HAP-1 (cell line): Measurements from ENCODE around the gene YKT6.
"Not testable (repeated sequence)": the region's sequence is repeated elsewhere in the genome, so short reads cannot be mapped to it uniquely, and the experiment has no call there.

ENCODE experiments used
- DNase-seq, 2 experiments: peaks; one replicate each; pipeline ENCODE4 v3.0.0-alpha.2; 2016 to 2020; ENCODE audit warnings: low spot score in 2 of 2
- H3K27me3 ChIP-seq: fragments of 250-450 bp; sonication (Bioruptor Pico); 2 replicates; pipeline ENCODE4 v1.5.1; 2020; ENCODE audit warnings: low read depth, mild to moderate bottlenecking, moderate library complexity
- H3K36me3 ChIP-seq: fragments of 250-450 bp; sonication (Bioruptor Pico); replicated peaks from 2 replicates; pipeline ENCODE4 v1.5.1; 2020; ENCODE audit warnings: mild to moderate bottlenecking
- H3K4me1 ChIP-seq: fragments of 250-450 bp; sonication (Bioruptor Pico); 2 replicates; pipeline ENCODE4 v1.5.1; 2020; ENCODE audit warnings: mild to moderate bottlenecking
- H3K4me3 ChIP-seq: fragments of 250-450 bp; sonication (Bioruptor Pico); 2 replicates; pipeline ENCODE4 v1.5.1; 2020; ENCODE audit warnings: mild to moderate bottlenecking, moderate library complexity
- H3K9me3 ChIP-seq: fragments of 250-450 bp; sonication (Bioruptor Pico); 2 replicates; pipeline ENCODE4 v1.5.1; 2020; ENCODE audit warnings: mild to moderate bottlenecking, moderate library complexity
- in situ Hi-C: fragments of 300-500 bp; cut with MboI; formaldehyde crosslinking; loops from 3 replicates; pipeline ENCODE4 v1.14.3; 2020; ENCODE audit warnings: low sequenced_read_pairs, inconsistent platforms, mixed read lengths

Gene YKT6

DNA sequence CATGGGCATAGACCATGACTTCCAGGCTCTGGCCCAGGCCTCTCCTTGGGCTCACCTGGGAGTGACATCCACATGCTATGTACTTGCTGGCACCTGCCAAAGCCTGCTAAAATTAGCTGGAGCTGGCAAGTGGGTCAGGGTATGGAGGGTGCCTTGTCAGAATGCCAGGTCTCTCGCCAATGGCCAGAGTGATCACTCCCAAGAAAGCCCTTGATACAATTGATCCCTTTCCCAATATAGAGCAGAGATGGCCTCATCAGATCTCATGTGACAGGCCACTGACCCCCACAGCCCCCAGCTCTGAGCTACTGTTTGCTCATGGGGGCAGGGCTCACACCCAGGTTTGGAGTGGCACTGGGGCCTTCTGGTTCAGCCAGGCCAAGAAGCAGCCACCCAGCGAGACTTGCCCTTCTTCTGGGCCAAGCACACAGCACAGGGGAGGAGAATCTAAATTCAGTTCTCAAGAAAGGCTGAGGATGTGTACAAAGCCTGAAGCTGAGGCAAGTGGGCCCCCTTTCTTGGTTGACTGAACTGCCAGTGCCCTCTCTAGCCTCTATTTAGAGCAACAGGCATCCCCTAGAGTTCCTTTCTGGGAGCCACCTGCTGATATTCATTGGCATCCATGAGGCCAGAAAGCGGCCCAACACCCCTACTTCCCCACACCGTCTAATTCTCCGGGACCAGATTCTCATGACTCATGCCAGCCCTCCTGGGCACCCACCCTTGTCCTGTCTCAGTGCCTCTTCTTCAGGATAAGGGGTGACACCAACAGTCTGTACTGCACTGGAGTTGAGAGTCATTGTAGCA lies 40.8 kb upstream of the YKT6 start:
- in situ Hi-C loops, result no loop called here

DNA sequence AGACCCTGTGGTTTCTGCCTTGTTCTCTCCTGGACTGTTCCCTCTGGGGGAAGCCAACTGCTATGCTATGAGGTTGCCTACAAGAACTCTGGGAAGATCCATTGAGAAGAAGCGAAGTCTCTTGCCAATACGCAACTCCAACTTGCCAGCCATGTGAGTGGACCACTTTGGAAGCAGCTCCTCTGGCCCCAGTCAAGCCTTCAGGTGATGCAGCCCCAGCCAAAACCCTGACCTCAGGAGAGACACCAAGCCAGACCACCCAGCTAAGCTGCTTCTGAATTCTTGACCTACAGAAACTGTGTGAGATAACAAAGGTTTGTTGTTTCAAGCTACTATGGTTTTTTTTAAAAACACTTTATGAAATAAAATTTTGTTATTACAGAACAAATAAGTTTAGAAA lies 39.4 kb upstream of the YKT6 start:
- Histone ChIP-seq H3K9me3 (no peaks in the 10 kb centered on the region), H3K4me1 (no peaks in the 10 kb centered on the region), H3K4me3 (no peak overlapping the region), H3K36me3 (no peaks in the 10 kb centered on the region), H3K27me3 (0 out of 2 replicates have a peak, but pooled peaks cover 4% of the 10 kb centered on the region)
- DNase-seq, result no peak
- in situ Hi-C loops, result no loop called here

More for the DNA sequence above, 40.8 kb upstream of the YKT6 start:
- no peaks in the 10 kb centered on the region for H3K36me3 ChIP-seq
- H3K27me3 ChIP-seq, result 0 out of 2 replicates have a peak, but pooled peaks cover 4% of the 10 kb centered on the region
- no peak overlapping the region for H3K4me3 ChIP-seq
- DNase-seq, result no peak
- no peaks in the 10 kb centered on the region for H3K9me3 ChIP-seq
- no peaks in the 10 kb centered on the region for H3K4me1 ChIP-seq

DNA sequence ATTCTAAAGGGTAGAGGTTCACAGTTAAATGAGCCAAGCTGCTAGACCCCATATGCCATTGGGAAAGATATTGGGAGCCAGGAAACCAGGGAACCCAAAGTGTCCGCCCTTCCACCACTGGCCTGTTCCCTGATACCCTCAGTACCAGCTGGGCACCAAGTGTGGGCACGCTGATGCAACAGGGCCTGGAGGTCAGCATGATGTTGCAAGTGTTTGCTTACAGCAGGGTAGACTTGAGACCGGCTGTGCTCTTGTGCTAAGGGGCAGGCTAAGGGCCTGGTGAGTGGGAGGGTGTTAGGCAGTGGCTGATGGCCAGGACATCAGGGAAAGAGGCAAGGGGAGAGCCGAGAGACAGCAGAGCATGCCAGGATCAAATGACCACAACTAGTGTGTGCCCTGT lies 38.6 kb upstream of the YKT6 start:
- in situ Hi-C loops, result no loop called here
- DNase-seq, result no peak
- 0 out of 2 replicates have a peak, but pooled peaks cover 7% of the 10 kb centered on the region for H3K27me3 ChIP-seq
- no peaks in the 10 kb centered on the region for H3K36me3 ChIP-seq
- H3K9me3 ChIP-seq, result no peaks in the 10 kb centered on the region
- H3K4me1 ChIP-seq, result no peaks in the 10 kb centered on the region
- no peak overlapping the region for H3K4me3 ChIP-seq

DNA sequence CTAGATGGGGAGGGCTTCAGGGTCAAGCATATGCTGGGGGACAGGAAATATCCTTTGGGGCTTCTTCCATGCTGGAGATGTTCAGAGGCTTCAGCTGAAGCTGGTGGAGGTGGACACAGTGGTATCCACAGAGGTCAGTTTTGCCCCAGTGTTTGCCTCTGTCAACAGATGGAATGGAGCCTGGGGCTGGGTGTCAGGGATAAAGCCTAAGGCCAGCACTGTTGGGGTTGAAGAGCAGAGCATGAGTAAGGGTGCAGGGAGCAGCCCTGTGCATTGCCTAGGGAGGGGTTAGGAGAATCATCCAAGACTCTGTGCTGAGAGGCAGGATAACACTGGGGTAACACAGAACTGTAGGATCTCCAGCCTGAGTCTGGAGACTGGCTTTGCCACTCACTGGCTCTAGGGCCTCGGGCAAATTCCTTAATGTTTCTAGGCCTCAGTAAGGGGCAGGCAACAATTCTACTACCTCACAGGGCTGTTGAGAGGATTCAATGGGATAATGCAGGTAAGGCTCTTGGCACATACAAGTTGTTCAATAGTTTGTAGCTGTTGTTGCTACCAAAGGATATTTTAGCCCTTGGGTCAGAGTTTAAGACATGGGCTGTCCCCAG lies 37.9 kb upstream of the YKT6 start:
- in situ Hi-C loops, result no loop called here
- H3K9me3 ChIP-seq, result no peaks in the 10 kb centered on the region
- H3K27me3 ChIP-seq, result 0 out of 2 replicates have a peak, but pooled peaks cover 11% of the 10 kb centered on the region
- H3K36me3 ChIP-seq, result no peaks in the 10 kb centered on the region
- DNase-seq, result no peak
- no peaks in the 10 kb centered on the region for H3K4me1 ChIP-seq
- H3K4me3 ChIP-seq, result no peak overlapping the region

DNA sequence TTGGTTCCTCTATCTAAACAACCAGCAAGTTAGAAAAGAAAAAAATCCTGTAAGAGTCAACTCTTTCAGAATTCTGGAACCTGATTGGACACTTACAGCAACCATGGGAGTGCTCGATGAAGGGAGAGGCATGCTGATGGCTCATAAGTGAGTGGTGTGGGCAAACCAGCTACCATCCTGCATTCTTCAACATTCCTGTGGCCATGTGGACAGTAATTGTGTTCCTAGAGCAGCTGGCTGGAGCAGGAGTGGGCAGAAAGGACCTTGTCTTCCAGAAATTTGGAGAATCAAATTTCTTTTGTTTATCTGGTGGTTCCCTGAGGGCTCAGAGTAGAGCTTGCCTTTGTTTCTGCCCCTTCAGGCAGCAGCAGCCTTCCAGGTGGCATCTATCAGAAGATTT lies 37.2 kb upstream of the YKT6 start:
- no peaks in the 10 kb centered on the region for H3K4me1 ChIP-seq
- no peak for DNase-seq
- in situ Hi-C loops, result no loop called here

DNA sequence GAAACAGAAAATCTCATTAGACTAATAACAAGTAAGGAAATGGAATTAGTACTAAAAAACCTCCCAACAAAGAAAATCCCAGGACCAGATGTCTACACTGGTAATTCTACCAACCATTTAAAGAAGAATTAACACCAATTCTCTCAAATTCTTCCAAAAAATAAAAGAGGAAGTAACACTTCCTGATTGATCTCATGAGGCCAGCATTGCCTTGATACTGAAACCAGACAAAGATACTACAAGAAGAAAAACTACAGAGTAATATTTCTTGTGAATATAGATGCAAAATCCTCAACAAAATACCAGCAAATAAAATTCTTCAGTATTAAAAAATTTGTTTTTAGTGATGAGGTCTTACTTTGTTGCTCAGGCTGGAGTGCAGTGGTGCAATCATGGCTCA lies 32.9 kb upstream of the YKT6 start:
- H3K4me1 ChIP-seq, result no peaks in the 10 kb centered on the region
- H3K36me3 ChIP-seq, result no peaks in the 10 kb centered on the region
- no peak for DNase-seq
- H3K4me3 ChIP-seq, result no peak overlapping the region
- peaks cover 19% of the 10 kb centered on the region; the same call in 1 of the 2 replicates for H3K27me3 ChIP-seq
- in situ Hi-C loops, result no loop called here
- no peaks in the 10 kb centered on the region for H3K9me3 ChIP-seq

More for the DNA sequence above, 37.2 kb upstream of the YKT6 start:
- H3K9me3 ChIP-seq, result no peaks in the 10 kb centered on the region
- H3K27me3 ChIP-seq, result 0 out of 2 replicates have a peak, but pooled peaks cover 14% of the 10 kb centered on the region
- no peaks in the 10 kb centered on the region for H3K36me3 ChIP-seq
- H3K4me3 ChIP-seq, result no peak overlapping the region

DNA sequence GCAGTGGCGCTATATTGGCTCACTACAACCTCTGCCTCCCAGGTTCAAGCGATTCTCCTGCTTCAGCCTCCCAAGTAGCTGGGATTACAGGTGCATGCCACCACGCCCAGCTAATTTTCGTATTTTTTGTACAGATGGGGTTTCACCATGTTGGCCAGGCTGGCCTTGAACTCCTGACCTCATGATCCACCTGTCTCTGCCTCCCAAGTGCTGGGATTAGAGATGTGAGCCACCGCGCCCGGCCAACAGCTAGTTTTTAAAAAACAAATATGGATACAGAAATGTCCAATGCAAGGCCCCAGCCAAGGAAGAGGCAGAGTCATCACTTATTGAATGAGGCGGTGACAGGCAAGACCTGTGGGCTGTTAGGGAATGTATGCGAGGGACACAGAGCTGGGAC lies 28.9 kb upstream of the YKT6 start:
- H3K4me3 ChIP-seq, H3K9me3 ChIP-seq, H3K4me1 ChIP-seq, DNase-seq, in situ Hi-C loops, H3K36me3 ChIP-seq: not testable (repeated sequence)
- peaks cover 17% of the 10 kb centered on the region for H3K27me3 ChIP-seq

DNA sequence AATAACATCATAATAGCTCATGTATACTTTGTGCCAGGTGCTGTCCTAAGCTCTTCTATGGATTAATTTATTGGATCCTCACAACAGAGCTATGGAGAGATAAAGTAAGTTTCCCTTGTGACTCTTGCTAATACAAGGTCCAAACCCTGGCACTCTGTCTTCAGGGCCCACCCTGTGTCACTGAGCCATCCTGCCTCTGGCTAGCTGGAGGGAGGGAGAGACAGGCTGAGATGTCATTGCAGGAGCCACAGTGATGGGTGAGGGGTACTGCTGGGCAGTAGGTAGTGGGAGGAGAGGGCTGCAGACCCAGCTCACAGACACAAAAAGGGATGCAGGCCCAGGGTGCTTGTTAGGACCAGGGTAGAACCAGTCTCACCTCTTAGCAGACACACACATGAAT lies 28.4 kb upstream of the YKT6 start:
- in situ Hi-C loops, result no loop called here
- H3K4me1 ChIP-seq, result no peaks in the 10 kb centered on the region
- no peak for DNase-seq

DNA sequence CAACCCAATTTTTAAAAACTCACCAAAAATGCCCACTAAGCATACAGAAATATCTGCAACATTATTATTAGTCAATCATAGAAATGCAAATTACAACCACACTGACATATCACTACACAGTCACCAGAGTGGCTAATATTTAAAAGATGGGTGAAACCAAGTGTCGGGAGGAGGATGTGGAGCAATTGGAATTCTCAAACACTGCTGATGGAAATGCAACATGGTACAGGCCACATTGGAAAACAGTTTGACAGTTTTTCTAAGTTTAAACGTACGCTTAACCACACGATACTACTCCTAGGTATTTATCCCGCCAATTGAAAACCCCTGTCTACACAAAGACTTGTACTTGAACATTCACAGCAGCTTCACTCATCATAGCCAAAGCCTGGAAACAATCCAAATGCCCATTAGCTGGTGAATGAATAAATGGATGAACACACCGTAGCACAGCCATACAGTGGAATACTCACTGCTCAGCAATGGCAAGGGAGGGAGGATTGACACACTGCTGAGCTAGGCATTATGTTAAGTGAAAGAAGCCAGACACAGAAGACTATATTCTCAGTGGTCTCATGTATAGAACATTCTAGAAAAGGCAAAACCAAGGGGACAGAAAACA lies 27.9 kb upstream of the YKT6 start:
- Histone ChIP-seq H3K27me3 (peaks cover 12% of the 10 kb centered on the region), H3K4me3 (no peak overlapping the region), H3K4me1 (no peaks in the 10 kb centered on the region), H3K36me3 (no peaks in the 10 kb centered on the region), H3K9me3 (no peaks in the 10 kb centered on the region)
- no peak for DNase-seq
- in situ Hi-C loops, result no loop called here

More for the DNA sequence above, 28.4 kb upstream of the YKT6 start:
- Histone ChIP-seq H3K36me3 (no peaks in the 10 kb centered on the region), H3K27me3 (peaks cover 16% of the 10 kb centered on the region), H3K9me3 (no peaks in the 10 kb centered on the region), H3K4me3 (no peak overlapping the region)

DNA sequence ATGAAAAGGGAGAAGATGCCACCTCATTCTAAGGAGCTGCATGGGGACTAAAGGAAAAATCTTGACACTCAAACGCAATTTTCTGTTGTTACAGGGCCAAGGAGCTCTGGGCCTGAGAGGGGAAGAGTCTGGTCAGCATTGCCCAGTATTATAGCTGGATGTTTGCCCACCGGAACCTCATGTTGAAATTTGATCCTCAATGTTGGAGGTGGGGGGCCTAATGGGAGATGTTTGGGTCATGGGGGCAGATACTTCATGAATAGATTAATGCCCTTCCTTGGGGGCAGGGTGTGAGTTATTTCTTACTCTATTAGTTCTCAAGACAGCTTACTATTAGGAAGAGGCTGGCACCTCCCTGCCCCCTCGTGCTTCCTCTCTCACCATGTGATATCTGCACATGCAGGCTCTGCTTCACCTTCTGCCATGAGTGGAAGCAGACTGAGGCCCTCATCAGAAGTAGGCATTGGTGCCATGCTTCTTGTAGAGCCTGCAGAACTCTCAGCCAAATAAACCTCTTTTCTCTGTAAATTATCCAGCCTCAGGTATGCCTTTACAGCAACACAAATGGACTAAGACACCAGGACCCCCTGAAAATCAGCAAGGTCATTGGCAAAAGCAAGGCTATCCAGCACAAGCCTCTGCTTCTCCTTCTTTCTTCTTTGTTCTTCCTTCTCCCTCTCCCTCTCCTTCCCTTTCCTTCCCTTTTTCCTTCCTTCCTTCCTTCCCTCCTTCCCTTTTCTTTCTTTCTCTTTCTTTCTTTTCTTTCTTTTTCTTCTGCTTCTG lies 26.7 kb upstream of the YKT6 start:
- no peaks in the 10 kb centered on the region for H3K9me3 ChIP-seq
- in situ Hi-C loops, result no loop called here
- H3K27me3 ChIP-seq, result peaks cover 9% of the 10 kb centered on the region
- no peaks in the 10 kb centered on the region for H3K36me3 ChIP-seq
- no peaks in the 10 kb centered on the region for H3K4me1 ChIP-seq
- H3K4me3 ChIP-seq, result no peak overlapping the region
- DNase-seq, result no peak

DNA sequence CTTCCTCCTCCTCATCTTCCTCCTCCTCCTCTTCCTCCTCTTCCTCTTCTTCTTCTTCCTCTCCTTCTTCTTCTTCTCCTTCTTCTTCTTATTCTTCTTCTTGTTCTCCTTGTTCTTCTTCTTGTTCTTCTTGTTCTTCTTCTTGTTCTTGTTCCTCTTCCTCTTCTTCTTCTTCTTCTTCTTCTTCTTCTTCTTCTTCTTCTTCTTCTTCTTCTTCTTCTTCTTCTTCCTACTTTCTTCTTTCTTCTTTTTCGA lies 26.2 kb upstream of the YKT6 start:
- H3K4me1 ChIP-seq, H3K9me3 ChIP-seq, DNase-seq, H3K27me3 ChIP-seq, H3K36me3 ChIP-seq, in situ Hi-C loops, H3K4me3 ChIP-seq: not testable (repeated sequence)

DNA sequence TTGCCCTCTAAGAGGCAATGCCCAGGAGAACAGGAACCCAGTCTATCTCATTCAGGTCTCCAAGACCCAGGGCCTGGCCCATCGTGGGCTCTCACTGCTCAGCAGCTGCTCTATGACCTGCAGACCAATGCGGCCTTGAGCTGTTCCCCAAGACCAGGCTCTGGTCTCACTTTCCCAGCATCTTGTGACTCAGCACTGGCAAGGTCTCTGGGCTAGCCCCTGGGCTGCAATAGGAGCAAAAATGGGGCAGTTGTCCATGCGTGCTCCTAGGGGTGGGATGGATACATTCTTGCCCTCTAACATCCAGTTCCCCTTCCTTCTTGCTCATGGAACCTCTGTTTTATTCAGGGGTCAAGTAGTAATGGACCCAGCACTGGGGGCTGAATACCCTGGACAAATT lies 25.0 kb upstream of the YKT6 start:
- in situ Hi-C loops, result no loop called here

DNA sequence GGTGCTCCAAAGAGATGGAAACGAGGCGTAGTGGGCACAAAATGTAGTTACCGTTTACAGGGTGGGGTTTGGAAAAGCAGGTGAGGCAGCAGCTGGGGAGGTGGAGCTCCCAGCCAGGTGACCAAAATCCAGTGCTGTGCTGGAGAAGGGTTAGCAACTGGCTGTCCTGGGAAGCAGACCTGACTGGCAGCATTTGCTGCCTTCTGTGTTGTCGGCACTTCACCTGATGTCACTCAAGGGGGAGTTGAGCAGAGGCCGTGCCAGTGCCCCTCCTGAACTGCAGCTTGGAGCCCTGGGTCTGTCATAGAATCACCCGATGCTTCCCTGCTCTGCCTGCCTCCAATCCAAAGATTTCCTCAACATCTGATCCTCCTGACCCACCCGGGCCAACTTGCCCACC lies 24.3 kb upstream of the YKT6 start:
- Histone ChIP-seq H3K4me1 (no peaks in the 10 kb centered on the region), H3K4me3 (no peak overlapping the region)
- in situ Hi-C loops, result no loop called here

More for the DNA sequence above, 25.0 kb upstream of the YKT6 start:
- H3K36me3 ChIP-seq, result no peaks in the 10 kb centered on the region
- no peaks in the 10 kb centered on the region for H3K4me1 ChIP-seq
- H3K9me3 ChIP-seq, result no peaks in the 10 kb centered on the region
- peaks cover 6% of the 10 kb centered on the region for H3K27me3 ChIP-seq
- DNase-seq, result no peak
- H3K4me3 ChIP-seq, result no peak overlapping the region

More for the DNA sequence above, 24.3 kb upstream of the YKT6 start:
- H3K27me3 ChIP-seq, result peaks cover 6% of the 10 kb centered on the region
- DNase-seq, result no peak
- H3K9me3 ChIP-seq, result no peaks in the 10 kb centered on the region
- H3K36me3 ChIP-seq, result no peaks in the 10 kb centered on the region
